HG03095 (cell line): ENCODE measurements around the gene TMEM242.

Source experiments
- ATAC-seq: cut with Tn5 transposase; IDR thresholded peaks from one replicate; pipeline ENCODE4 v1.9.1; 2021; ENCODE audit warnings: moderate library complexity; ENCODE audit not compliant: unreplicated experiment

Gene TMEM242

DNA sequence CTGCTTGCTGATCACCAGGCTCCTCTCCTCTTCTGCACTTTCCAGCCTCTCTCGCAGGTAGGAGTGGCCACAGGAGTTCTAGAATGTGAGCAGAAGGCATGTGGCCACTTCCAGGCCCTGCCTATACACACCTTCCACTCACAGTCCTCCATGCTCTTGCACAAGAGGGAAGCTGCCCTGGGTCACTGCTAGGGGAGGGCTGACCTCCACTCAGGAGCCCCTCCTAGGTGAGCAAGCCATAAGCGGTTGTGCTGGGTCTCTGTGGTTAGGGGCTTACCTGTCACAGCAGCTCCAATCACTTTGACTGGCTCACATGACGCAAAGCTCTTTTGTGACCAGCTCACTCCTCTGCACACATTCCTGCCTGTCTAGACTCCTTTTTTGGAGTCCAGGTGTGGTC lies 68.2 kb downstream of the TMEM242 start:
- no peak for ATAC-seq

DNA sequence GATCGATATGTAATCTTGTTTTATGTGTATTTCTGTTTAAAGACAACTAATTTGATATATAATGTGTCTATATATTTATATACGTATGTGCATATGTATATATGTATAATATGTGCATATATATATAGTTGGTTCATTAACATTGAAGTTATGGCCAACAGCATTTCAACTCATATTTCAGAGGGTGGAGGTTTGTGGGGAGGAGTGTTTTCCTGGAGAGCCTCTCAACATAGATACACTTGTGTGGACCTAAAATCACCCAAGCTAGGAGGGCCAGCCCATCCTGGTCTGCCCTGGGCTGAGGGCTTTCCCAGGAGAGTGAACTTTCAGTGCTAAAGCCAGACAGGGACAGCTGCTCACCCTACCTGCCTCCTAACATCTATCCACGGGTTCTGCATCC lies 68.8 kb downstream of the TMEM242 start:
- no peak for ATAC-seq

DNA sequence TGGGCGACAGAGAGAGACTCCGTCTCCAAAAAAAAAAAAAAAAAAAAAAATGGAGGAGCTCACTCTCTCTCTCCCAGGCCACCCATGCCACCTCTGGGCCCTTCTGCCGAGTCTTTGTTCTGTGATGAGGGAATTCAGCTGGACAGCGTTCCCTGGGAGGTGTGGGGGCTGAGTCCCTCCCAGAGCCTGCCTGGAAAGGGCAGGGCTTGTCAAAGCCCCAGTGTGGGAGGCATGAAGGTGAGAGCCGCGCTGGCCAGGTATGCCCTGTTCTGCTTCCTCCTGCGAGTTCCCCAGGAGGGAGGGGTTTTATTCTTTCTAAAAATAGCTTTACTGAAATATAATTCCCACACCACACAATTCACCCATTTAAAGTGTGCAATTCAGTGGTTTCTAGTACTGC lies 69.6 kb downstream of the TMEM242 start:
- no peak for ATAC-seq

DNA sequence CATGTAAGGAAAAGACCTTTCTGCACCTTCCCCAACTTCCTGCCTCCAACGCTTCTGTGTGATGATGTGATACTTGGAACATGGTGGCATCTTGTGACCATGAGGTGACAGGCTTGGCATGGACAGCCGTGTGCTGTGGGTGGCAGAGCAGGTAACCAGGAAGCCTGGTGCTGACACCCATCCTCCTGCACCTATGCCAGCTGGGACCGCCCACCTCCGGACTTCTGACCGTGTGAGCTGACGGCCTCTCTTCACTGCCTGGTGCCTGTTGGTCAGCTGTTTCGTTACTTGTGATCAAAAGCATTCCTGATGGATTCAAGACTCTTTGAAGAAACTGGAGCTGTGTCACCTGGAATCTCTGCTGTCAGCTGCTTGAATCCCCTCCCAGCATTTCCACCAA lies 70.3 kb downstream of the TMEM242 start:
- ATAC-seq: no peak

DNA sequence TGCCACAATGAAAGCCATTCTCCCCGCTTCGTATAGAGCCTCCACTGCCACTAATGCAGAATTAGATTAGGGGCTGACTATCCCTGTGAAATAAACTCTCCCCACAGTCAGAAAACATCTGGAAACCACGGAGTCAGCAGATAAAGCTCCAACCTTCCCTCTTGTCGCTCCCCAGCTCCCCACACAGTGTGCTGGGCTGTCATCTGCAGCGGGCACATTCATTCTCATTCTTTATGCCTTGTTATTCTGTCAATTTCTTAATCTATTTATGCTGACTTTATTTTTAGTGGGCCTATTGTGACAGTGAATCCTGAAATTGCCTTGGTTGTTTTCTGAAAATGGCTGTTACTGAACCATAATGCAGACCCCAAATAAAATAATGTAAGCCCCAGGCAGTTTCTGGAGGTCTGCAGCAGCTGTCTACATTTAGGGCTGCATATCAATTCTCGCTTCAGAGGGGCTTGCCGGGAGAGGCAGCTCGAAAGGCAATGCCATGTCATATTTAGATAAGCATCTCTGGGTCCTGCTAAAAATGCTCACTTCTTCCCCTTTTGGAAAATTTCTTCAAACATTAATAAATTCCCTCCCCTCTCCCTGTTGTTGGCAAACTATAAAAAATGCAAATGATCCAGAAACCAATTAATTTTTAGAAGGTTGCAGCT lies 71.6 kb downstream of the TMEM242 start:
- ATAC-seq: no peak

DNA sequence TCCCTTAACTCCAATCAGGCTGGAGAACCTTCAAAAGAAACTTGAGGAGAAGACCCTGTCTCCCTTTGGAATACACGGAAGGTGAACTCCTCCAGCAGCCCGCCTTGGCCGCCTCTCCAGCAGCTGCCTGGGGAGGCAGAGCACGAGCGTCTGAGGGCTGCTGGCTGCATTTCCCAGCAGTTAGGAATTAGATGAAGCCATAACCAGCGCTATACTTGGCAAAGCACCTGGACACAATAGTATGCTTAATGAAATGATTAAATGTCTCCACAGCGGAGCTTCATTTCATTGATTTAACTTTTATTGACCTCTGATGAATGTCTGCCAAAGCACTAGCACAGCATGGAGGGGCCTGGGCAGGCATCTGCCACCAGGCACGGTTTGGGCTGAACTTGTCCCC lies 73.5 kb downstream of the TMEM242 start:
- no peak for ATAC-seq

DNA sequence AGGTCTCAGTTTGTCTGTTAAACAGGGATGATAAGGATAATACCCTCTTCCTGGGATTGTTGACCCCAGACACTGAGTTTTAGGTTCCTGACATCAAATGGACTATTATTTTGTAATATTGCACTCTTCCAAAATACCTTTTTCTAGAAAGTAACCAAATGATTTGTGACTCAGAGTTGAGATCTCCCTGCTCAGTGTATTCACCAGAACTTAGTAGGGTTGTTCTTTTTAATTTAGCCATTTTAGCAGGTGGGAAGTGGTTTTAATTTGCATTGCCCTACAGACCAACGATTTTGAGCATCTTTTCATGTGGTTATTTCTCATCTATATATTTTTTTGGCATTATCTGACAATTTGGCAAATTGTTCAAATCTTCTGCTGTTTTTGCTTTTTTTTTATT lies 75.1 kb downstream of the TMEM242 start:
- no peak for ATAC-seq

DNA sequence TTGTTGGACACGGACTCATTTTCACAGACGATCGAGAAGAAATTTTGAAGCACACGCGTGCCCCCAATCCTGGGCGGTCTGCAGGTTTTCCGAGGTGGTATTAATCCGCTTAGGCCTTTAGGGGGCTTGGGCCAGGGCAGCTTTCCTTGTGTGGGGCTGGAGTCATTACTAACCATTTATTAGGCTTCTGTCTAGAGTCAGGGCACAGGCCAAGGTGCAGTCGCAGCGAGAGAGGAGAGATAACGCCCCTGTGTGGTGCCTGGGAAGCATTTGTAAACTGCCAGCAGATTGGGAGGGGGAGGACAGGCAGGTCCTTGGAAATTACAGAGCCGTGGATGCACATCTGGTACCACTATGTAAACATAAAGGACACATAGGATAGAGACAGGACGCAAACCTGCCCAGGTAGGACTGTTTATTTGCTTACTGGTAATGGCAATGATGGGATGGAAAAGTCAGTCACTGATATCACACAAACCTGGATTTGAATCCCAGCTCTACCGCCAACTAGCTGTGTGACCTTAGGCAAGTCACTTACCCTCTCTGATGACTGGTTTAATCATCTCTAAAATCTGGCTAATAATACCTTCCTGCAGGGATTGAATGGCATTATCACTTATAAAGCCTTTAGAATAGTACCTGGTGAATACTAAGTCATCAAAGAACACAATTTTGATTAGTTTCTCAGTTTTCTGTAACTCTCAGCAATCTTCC lies 76.4 kb downstream of the TMEM242 start:
- no peak for ATAC-seq

DNA sequence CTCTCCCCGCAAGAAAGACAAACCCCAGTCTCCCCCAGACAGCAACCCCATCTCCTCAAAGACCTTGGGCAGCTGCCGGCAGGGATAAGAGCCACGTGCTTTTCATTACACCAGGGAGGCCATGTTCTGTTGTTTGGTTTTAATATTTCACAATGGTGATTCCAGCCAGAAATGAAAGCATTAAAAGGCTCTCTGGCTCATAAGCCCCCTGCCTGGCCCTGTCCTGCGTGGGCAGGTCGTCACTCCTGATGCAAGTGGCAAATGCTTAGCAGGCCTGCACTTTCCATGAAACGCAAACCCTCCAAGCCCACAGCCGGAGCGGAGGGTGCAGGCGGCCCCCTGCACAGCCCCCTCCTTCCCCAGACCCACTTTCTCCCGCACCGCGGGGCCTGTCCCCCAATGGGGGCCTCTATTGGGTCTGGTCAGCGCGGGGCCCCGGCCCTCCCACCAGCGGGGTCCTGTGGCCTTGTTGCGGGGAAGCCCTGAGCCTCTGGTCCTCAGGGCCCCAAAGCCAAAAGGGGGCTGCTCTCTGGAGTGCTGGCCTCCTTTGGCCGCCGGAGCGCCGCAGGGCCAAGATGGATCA lies 77.2 kb downstream of the TMEM242 start:
- no peak for ATAC-seq

DNA sequence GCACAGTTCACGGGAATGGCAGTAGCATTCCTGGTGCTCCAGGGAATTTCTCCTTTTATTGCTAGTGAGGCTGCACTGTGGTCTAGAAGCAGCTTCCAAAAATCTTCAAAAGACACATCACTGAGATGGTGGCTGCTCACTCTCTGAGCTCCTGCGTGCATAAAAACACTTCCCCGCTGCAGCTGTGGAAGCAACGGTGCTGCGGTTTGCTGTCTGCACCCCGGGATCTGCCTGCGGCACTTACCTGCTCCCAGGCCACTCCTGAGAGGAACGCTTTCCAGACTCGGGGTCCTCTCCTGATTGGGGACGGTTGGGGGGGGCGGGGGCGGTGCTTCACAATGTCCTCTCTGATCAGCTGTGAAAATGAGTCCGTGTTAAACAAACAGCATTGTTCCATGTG lies 77.9 kb downstream of the TMEM242 start:
- no peak for ATAC-seq

DNA sequence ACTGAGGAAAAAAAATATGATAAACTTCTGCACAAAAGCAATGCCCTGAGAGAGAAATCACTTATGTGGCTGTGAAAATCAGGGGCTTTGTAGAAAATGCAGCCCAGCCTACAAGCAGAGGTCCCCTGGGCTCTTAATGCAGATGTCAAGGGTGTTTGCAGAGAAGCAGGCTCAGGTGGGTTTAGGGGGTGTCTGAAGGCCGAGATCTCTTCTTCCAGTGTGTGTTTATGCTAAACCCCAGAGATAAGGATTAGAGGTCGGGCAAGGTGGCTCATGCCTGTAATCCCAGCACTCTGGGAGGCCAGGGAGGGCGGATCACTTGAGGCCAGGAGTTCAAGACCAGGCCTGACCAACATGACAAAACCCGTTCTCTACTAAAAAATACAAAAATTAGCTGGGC lies 78.5 kb downstream of the TMEM242 start:
- no peak for ATAC-seq

DNA sequence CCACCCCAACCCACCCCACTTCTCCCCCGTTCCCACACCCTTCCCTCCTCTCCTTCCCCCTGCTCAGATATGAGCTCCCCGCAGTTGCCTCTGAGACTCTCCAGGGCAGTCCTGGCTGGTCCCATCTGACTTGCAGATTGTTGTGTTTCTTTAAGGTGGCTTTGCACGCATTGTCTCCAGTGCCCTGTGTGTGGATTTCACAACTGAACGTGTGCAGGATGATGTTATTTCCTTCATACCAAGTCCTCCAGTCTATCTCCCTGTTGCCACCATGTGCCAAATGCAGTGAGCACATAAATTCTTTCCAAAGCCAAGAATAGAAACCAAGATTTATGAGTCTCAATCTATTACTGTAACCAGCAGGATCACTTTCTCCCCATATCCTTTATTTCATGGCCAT lies 79.1 kb downstream of the TMEM242 start:
- ATAC-seq: no peak

DNA sequence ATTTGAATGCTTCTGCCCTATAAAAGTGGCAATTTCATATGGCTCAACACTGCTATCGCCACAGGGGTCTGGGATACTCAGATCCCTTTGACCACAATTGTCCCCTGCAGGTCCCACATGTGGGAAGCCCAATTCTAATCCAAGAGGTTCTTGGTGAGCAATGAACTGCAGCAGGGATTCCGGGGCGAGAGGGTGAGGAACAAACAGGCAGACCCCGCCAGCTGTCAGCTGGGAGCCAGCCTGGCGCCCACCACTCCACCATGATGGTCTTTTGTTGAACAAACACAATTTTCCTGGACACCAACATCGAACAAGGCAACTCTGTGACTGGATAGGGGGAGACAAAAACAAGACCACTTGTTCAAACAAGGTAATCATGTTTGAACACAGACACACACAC lies 80.5 kb downstream of the TMEM242 start:
- ATAC-seq: no peak

DNA sequence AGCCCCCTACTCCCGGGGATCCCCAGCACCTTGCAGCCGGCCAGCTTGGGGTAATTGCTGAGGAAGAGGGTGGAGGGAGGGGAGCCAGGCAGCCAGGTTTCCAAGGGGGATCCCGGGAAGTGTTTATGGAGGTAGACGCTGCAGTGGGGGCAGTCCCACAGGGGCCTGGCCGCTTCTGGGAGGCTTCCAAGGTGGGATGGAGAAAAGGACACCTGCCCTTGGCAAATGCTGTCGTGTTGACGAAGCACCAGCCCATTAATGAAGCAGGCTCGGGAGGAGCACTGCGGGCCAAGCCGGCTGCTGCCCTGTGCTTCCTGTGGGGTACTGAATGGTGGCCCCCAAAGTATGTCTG lies 82.4 kb downstream of the TMEM242 start:
- ATAC-seq: no peak

DNA sequence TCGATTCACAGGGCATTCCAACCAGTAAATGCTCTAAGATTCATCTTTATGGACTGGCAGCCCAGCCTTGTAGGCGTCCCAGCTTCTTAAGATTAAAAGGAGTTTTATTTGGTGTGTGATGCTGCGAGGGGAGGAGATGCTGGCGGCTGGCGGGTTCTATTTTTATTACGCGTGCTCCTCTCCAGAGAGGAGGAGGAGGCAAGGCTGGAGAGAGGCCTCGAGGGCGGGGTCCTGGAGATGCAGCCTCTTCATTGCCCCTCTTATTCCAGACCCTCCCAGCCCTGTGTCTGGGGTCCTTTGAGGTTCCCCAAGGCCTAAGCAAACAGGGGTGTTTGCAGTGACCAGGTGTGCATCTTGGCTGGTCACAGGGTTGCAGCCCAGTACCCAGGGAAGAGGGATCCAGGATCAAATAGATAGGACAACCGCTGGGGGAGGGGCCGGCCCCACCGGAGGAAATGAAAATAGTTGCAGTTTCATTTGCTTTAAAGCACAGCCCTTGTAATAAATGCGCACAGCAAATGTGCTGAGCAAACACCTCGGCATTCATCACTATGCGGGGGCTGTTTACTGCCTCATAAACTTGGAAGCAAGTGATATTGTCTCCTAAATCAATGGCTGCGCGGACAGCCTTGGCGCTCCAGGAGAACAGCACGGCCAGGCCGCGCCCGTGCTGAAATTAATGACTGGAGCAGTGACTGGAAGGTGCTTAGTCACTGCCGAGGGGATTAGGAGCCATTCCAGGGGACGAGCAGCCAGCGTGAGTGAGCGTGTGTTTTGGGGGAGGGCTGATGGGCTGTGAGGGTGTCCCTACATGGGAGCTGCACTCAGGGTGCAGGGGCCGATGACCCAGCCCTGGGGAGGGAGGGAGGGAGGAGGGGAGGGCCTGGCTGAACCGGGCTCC lies 83.0 kb downstream of the TMEM242 start:
- ATAC-seq: no peak

DNA sequence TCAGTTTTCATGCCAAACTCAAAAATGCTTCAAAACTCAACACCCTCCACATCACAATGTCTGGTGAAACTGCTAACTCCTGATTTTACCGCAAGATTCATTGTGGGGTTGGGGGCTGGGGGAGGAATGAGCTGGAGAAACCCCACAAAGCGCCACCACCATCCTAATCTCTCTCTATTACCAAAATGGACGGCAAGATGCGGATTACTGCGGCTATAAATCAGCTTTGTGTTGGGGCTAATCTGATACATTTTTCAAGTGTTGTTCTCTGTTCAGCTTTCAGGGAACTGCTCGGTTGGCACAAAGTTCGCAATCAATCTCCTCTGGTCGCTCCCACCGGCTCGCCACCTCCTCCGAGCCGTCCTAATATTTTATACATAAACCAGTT lies 83.7 kb downstream of the TMEM242 start:
- no peak for ATAC-seq
